Neural cell (in vitro differentiated cells): Measurements from ENCODE around the gene COQ4. TPM values are rescaled to one million over a fixed set of nuclear protein-coding genes. Genes with fewer than 3 reads are reported as not detected.

Experiments
- H2AFZ ChIP-seq: fragments of 200-600, 300-800 bp; sonication (generic), shearing (Covaris generic); 2 replicates; pipeline ENCODE4 v1.6.0; 2014; ENCODE audit warnings: low read depth, mild to moderate bottlenecking, antibody characterized with exemption, low read length, moderate library complexity
- H3F3A ChIP-seq: fragments of 200-600 bp; shearing (Covaris generic); 2 replicates; pipeline ENCODE4 v1.6.1; 2016; ENCODE audit warnings: mild to moderate bottlenecking, moderate library complexity, mixed read lengths, antibody characterized with exemption, low read length; ENCODE audit not compliant: insufficient read depth, poor library complexity, severe bottlenecking
- H3K27ac ChIP-seq: fragments of 200-600, 300-800 bp; sonication (generic), shearing (Covaris generic); 2 replicates; pipeline ENCODE4 v1.5.1; 2014; ENCODE audit warnings: mild to moderate bottlenecking, low read length, moderate library complexity
- H3K27me3 ChIP-seq: fragments of 300-800, 200-600 bp; sonication (generic), shearing (Covaris generic); 2 replicates; pipeline ENCODE4 v1.6.0; 2014; ENCODE audit warnings: mild to moderate bottlenecking, low read depth, low read length, moderate library complexity; ENCODE audit not compliant: insufficient read depth
- H3K36me3 ChIP-seq: fragments of 300-800, 200-600 bp; sonication (generic), shearing (Covaris generic); 2 replicates; pipeline ENCODE4 v1.5.1; 2014; ENCODE audit warnings: mild to moderate bottlenecking, antibody characterized with exemption, low read length, moderate library complexity; ENCODE audit not compliant: insufficient read depth
- H3K4me2 ChIP-seq: fragments of 300-800, 200-600 bp; sonication (generic), shearing (Covaris generic); 2 replicates; pipeline ENCODE4 v1.6.0; 2014; ENCODE audit warnings: mild to moderate bottlenecking, low read length
- H3K4me3 ChIP-seq: fragments of 300-800, 200-600 bp; sonication (generic), shearing (Covaris generic); 2 replicates; pipeline ENCODE4 v1.5.1; 2014; ENCODE audit warnings: mild to moderate bottlenecking, low read length, moderate library complexity
- H3K79me2 ChIP-seq: fragments of 200-600 bp; shearing (Covaris generic); replicated peaks from 2 replicates; pipeline ENCODE4 v1.6.0; 2014; ENCODE audit warnings: mild to moderate bottlenecking, low read length, moderate library complexity; ENCODE audit not compliant: insufficient read depth
- H3K9ac ChIP-seq: fragments of 300-800, 200-600 bp; sonication (generic), shearing (Covaris generic); 2 replicates; pipeline ENCODE4 v1.6.1; 2016; ENCODE audit warnings: mild to moderate bottlenecking, low read length, mixed read lengths
- H3K9me2 ChIP-seq: fragments of 200-600 bp; shearing (Covaris generic); 2 replicates; pipeline ENCODE4 v1.6.1; 2016; ENCODE audit warnings: mild to moderate bottlenecking, low read length, mixed read lengths; ENCODE audit not compliant: insufficient read depth
- H3K9me3 ChIP-seq: fragments of 200-600, 300-800 bp; sonication (generic), shearing (Covaris generic); 2 replicates; pipeline ENCODE4 v1.6.1; 2016; ENCODE audit warnings: mild to moderate bottlenecking, mixed run types, low read length, moderate library complexity, mixed read lengths
- H4K20me1 ChIP-seq: fragments of 200-600 bp; shearing (Covaris generic); 2 replicates; pipeline ENCODE4 v1.6.1; 2016; ENCODE audit warnings: mild to moderate bottlenecking, mixed run types; ENCODE audit not compliant: insufficient read depth
- CTCF ChIP-seq: fragments of 450-650 bp; IDR thresholded peaks from 2 replicates; pipeline ENCODE4 v1.5.1; 2014; ENCODE audit warnings: antibody characterized with exemption, mild to moderate bottlenecking, moderate library complexity; ENCODE audit not compliant: poor library complexity, severe bottlenecking
- EP300 ChIP-seq: fragments of 450-650 bp; conservative IDR thresholded peaks from 2 replicates; pipeline ENCODE4 v1.6.1; 2014; ENCODE audit warnings: antibody characterized with exemption, mild to moderate bottlenecking, moderate library complexity; ENCODE audit not compliant: poor library complexity, severe bottlenecking
- EZH2 ChIP-seq: fragments of 200-600, 300-800 bp; shearing (Covaris generic), sonication (generic); IDR thresholded peaks from 2 replicates; pipeline ENCODE4 v1.6.1; 2014; ENCODE audit warnings: antibody characterized with exemption, low read length, borderline replicate concordance, mild to moderate bottlenecking; ENCODE audit not compliant: insufficient read depth, poor library complexity, severe bottlenecking
- MXI1 ChIP-seq: fragments of 450-650 bp; conservative IDR thresholded peaks from 2 replicates; pipeline ENCODE4 v1.6.1; 2014; ENCODE audit warnings: antibody characterized with exemption, mild to moderate bottlenecking; ENCODE audit not compliant: poor library complexity, severe bottlenecking
- POLR2AphosphoS5 ChIP-seq: IDR thresholded peaks from 2 replicates; pipeline ENCODE4 v1.6.1; 2012
- RAD21 ChIP-seq: fragments of 450-650 bp; conservative IDR thresholded peaks from 2 replicates; pipeline ENCODE4 v1.6.1; 2014; ENCODE audit warnings: antibody characterized with exemption, mild to moderate bottlenecking, moderate library complexity
- REST ChIP-seq: IDR thresholded peaks from 2 replicates; pipeline ENCODE4 v1.6.1; 2012; ENCODE audit warnings: borderline replicate concordance
- SMC3 ChIP-seq: fragments of 450-650 bp; conservative IDR thresholded peaks from 2 replicates; pipeline ENCODE4 v1.6.1; 2014; ENCODE audit warnings: antibody characterized with exemption, mild to moderate bottlenecking, moderate library complexity; ENCODE audit not compliant: poor library complexity
- TAF1 ChIP-seq: IDR thresholded peaks from 2 replicates; pipeline ENCODE4 v1.6.1; 2012; ENCODE audit warnings: low read depth
- polyA plus RNA-seq: library from polyadenylated mRNA; depleted of rRNA; stranded (reverse); fragments of >200 nt; gene quantifications from 2 replicates; pipeline ENCODE4 v1.2.3, GENCODE V29; 2014

Gene COQ4
- polyA plus RNA-seq, 1 donor from 2014 or later, result 108 TPM

GRCh38 chr9:128296340-128297220 is 26.1 kb upstream of the COQ4 start:
- no peak overlapping the region for H3K4me3 ChIP-seq
- H3F3A ChIP-seq, result no peaks in the 10 kb centered on the region
- H4K20me1 ChIP-seq, result no peaks in the 10 kb centered on the region
- H3K27me3 ChIP-seq, result no peaks in the 10 kb centered on the region
- H3K79me2 ChIP-seq, result no peaks in the 10 kb centered on the region
- H3K27ac ChIP-seq, result no peak overlapping the region
- H3K9me3 ChIP-seq, result no peaks in the 10 kb centered on the region
- H2AFZ ChIP-seq, result no peak overlapping the region
- H3K9ac ChIP-seq, result no peak overlapping the region
- TF ChIP-seq SMC3, result no peak
- TF ChIP-seq EP300, result no peak
- no peak for TF ChIP-seq REST
- TF ChIP-seq RAD21, result no peak
- TF ChIP-seq POLR2AphosphoS5, result no peak
- TF ChIP-seq TAF1, result no peak
- no peak for TF ChIP-seq CTCF
- no peak for TF ChIP-seq EZH2
- no peak for TF ChIP-seq MXI1
- H3K4me2 ChIP-seq, result no peak overlapping the region
- H3K36me3 ChIP-seq, result no peaks in the 10 kb centered on the region
- H3K9me2 ChIP-seq, result no peaks in the 10 kb centered on the region

- Histone ChIP-seq H3K27me3 (no peaks in the 10 kb centered on the region), H3K4me3 (no peak overlapping the region), H3K27ac (no peak overlapping the region), H3K9ac (no peak overlapping the region), H3K79me2 (no peaks in the 10 kb centered on the region), H3K4me2 (no peak overlapping the region), H2AFZ (no peak overlapping the region), H3K9me2 (no peaks in the 10 kb centered on the region), H3F3A (no peaks in the 10 kb centered on the region), H4K20me1 (no peaks in the 10 kb centered on the region), H3K36me3 (no peaks in the 10 kb centered on the region), H3K9me3 (no peaks in the 10 kb centered on the region)
- no peak for TF ChIP-seq SMC3
- TF ChIP-seq RAD21, result no peak
- TF ChIP-seq REST, result no peak
- TF ChIP-seq MXI1, result no peak
- no peak for TF ChIP-seq CTCF
- no peak for TF ChIP-seq POLR2AphosphoS5
- TF ChIP-seq EZH2, result no peak
Observed at GRCh38 chr9:128297221-128297773, 25.3 kb upstream of the COQ4 start.
